Thyroid gland (tissue), 4 donors: Measurements from ENCODE around the gene TBC1D2B.

ENCODE experiments used
- POLR2A ChIP-seq, 2 donors: fragments of 450-650 bp; IDR thresholded peaks; one replicate each; pipeline ENCODE4 v1.6.1; 2017; ENCODE audit warnings: antibody characterized with exemption in 2 of 2, mild to moderate bottlenecking in 2 of 2, moderate library complexity in 1 of 2
- TF ChIP-seq, protein P1 (sequence below), 6 experiments: fragments of 200-600 bp in 3 of 6; fragments of 450-650 bp in 3 of 6; sonication (generic) in 3 of 6; IDR thresholded peaks; one replicate each; pipeline ENCODE4 v1.5.1; 2016 to 2019; ENCODE audit warnings: antibody characterized with exemption in 6 of 6, mild to moderate bottlenecking in 2 of 6, inconsistent platforms in 1 of 6, moderate library complexity in 1 of 6

DNA sequence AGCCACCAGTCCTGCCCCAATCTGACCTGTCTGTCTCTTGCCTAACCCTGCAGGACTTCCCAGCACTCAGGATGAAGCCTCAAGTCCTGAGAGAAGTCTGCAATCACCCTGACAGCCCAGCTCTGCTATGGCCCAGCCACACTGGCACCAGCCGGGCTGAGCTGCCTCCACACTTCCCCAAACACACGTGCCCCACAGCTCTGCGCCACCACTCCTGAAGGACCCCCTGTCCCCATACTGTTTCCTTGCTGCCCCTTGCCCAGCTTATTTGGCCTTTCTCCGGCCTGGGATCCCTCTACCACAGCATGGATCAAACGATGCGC, 76.6 kb downstream of the TBC1D2B start:
- TF ChIP-seq POLR2A (IDR thresholded peaks at IDR 0.05) = no peak
- TF ChIP-seq, protein P1, sequence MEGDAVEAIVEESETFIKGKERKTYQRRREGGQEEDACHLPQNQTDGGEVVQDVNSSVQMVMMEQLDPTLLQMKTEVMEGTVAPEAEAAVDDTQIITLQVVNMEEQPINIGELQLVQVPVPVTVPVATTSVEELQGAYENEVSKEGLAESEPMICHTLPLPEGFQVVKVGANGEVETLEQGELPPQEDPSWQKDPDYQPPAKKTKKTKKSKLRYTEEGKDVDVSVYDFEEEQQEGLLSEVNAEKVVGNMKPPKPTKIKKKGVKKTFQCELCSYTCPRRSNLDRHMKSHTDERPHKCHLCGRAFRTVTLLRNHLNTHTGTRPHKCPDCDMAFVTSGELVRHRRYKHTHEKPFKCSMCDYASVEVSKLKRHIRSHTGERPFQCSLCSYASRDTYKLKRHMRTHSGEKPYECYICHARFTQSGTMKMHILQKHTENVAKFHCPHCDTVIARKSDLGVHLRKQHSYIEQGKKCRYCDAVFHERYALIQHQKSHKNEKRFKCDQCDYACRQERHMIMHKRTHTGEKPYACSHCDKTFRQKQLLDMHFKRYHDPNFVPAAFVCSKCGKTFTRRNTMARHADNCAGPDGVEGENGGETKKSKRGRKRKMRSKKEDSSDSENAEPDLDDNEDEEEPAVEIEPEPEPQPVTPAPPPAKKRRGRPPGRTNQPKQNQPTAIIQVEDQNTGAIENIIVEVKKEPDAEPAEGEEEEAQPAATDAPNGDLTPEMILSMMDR (IDR thresholded peaks at IDR 0.05) = no peak
